Measurements from ENCODE around the gene VWF.

The VWF gene

DNA sequence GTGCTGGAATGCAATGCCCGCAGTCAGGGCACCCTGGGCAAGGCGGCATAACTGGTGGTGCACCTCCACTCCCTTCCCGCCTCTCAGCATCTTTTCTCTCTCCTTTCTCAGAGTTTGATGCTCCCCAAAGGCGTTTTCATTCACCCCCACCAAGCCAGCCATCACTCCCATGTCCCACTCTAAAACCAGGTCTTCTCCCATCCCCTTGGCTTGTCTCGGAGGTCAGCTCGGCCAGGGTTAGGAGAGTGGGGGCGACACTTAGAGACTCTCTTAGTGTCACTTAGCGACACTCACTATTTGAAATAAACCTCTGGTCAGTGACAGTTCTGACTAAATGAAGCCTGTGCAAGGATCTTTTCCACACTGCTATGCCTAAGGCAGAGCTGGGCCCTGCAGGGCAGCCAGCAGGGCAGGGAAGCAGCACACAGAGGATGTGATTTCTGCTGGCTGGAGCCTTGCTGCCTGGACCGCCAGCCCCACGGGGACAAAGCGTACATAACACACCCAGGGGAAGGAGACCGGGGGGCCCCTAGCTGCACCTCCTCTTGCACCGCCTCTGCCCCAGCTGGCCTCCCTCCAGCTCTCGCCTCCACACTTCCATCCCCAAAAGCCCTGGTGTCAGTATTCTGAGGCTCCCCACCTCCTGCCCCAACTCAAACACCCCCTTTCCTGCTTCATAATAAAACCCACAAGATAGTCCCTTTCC, 64.5 kb downstream of the VWF start:
- no peak for DNase-seq (ENCODE audit: low read depth, low spot score)

GRCh38 chr12:6059221-6059620, 65.2 kb downstream of the VWF start:
- DNase-seq (ENCODE audit: low read depth, low spot score) = no peak

- no peak for DNase-seq (ENCODE audit: low read depth, low spot score)
These were observed 65.8 kb downstream of the VWF start for GRCh38 chr12:6058481-6059161.

DNA sequence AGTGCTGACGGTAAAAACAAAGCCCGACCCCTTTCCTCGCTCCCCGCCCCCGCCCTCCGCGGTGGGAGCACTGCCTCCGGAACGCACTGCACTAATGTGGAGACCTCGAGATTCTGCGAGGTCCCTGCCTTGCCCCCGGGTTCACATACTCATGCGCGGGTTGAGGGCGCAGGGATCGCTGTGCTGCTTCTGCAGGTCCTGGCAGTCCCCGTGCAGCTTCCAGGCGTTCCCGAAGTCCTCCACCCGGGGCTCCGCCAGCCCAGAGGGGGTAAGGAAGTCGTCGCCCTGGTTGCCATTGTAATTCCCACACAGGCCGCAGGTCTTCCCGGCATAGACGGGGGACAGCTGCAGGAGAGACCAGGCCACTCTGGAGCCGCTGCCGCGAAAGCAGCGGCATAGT, 66.8 kb downstream of the VWF start:
- no peak for DNase-seq (ENCODE audit: low read depth, low spot score)

- no peak for DNase-seq (ENCODE audit: low read depth, low spot score)
These were observed 67.8 kb downstream of the VWF start for GRCh38 chr12:6056406-6057240.

GRCh38 chr12:6053541-6053940, 70.9 kb downstream of the VWF start:
- no peak for DNase-seq (ENCODE audit: low read depth, low spot score)

DNA sequence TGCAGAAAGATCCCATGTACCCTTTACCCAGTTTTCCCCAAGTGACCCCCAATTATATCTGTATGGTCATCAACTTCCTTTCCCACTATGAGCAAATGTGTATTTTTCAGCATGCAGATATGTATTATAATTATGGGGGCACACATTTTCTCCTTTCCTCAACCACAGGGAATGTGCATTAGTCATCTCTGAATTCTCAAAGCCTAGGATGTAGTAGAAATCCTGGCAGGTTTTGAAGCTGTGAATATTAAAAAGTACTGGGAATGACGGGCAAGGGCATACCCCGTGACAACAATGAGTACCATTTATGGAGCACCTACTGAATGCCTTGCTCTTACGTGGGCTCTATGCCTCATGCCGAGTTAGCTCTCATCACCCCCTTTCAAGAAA, 71.5 kb downstream of the VWF start:
- no peak for DNase-seq (ENCODE audit: low read depth, low spot score)

- no peak for DNase-seq (ENCODE audit: low read depth, low spot score)
These were observed 72.1 kb downstream of the VWF start for GRCh38 chr12:6052206-6052939.

DNA sequence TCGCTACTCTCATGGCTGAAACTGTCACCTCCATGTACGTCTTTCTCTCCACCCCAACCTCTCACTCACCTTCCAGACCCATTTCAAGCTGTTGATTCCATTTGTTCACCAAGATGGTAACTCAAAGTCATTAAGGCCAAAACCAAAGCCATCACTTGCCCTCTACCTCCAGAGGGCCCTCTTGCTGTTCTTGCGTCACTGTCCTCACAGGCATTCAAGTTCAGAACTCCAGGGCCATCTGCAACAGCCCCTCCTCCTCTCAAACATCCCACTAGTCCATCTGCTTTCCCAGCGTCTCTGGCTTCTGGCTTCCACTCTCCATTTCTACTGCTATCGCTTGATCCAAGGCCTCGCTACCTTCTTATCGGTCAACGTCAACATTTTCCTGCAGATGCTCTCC, 74.5 kb downstream of the VWF start:
- no peak for DNase-seq (ENCODE audit: low read depth, low spot score)

DNA sequence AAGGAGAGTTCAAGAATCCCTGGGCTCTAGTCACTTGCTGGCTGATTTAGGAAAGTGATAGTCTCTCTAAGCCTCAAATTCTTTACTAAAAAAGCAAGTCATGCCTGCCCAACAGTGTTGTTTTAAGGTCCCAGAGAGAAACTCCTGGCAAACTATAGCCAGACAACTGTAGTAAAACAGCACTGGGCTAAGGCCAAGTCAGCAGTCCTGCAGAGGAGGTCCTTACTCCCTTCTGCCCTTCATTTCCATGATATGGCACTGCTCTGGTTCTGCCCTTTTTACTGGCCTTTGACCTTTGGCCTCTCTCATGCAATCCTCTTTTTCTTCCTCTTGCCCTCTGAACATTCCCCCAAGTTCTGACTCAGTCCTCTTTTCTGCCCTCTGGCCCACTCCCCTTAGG, 74.9 kb downstream of the VWF start:
- DNase-seq (ENCODE audit: low read depth, low spot score) = no peak

GRCh38 chr12:6047249-6048237, 76.9 kb downstream of the VWF start:
- DNase-seq (ENCODE audit: low read depth, low spot score) = no peak

- DNase-seq (ENCODE audit: low read depth, low spot score) = no peak
These were observed 77.8 kb downstream of the VWF start for GRCh38 chr12:6046511-6047180.

DNA sequence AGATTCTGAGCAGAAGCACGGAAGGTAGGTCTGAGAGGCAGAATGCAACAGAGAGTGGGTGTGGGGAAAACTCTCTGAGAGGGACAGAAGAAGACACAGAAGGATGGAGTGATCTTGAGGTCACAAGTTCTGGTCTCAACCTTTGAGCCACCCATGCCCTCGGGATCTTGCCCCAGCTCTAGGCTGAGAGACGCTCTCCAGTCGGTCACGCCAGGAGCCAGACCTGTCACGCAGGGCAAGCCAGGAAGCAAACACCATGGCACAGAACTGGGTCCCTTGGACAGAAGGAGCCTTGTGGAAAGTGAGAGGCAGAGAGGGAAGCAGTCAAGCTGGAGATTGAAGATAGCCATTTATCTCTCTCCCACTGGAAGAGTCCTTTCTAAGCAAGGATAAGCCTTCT, 79.0 kb downstream of the VWF start:
- DNase-seq (ENCODE audit: low read depth, low spot score) = no peak

GRCh38 chr12:6044082-6044481, 80.4 kb downstream of the VWF start:
- no peak for DNase-seq (ENCODE audit: low read depth, low spot score)

GRCh38 chr12:6042446-6042845, 82.0 kb downstream of the VWF start:
- DNase-seq (ENCODE audit: low read depth, low spot score) = no peak

GRCh38 chr12:6041891-6042290, 82.6 kb downstream of the VWF start:
- DNase-seq (ENCODE audit: low read depth, low spot score) = no peak

GRCh38 chr12:6040815-6041214, 83.7 kb downstream of the VWF start:
- no peak for DNase-seq (ENCODE audit: low read depth, low spot score)

- DNase-seq (ENCODE audit: low read depth, low spot score) = no peak
These were observed 84.4 kb downstream of the VWF start for GRCh38 chr12:6039894-6040601.

DNA sequence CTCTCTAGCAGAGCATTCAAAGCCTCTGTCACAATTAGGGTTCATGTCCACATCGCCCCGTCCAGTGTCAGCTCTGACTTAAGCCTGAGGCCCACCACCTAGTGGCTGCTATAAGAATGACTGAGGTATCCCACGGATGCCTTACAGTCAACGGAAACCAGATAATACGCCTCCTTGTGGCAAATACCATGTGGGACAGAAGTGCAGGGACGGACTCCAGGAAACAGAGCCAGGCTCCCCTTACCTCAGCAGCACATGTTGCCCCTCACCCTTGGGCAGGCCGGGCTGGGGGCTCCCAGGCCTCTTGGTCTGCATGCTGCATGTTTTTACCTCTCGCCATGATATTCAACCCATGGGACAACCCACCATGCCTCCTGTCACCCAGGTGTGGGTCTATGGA, 86.3 kb downstream of the VWF start:
- DNase-seq (ENCODE audit: low read depth, low spot score) = no peak

DNA sequence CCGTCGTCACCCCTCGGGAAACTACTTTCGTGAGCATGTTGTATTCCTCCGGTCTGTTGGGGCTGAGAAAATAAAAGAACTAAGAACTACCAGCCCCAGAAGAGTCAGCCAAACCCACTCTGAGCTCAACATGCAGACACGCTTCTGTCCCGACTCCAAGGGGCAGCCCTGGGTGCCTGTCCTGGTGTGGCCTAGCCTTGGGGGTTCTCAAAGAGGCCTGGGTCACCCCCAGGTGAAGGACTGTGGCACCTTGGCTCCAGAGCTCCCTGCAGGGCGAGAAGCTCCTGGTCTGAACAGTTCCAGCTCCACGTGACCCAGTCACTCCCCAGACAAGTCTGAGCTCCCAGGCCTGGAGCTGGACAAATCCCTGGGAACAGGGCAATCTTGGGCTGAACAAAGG, 87.0 kb downstream of the VWF start:
- no peak for DNase-seq (ENCODE audit: low read depth, low spot score)
